K562 (cell line): ENCODE measurements around the gene PDE6D. TPM values are rescaled to one million over a fixed set of nuclear protein-coding genes. Genes with fewer than 3 reads are reported as not detected.

Source experiments
- ATAC-seq: fragments of 200-7000 bp; cut with Tn5 transposase; 3 replicates; pipeline ENCODE4 v1.9.1; 2020; ENCODE audit warnings: moderate library complexity
- BruUV-seq: library from RNA; stranded (reverse); fragments of 400-500 nt; replicated peaks from 2 replicates; lab custom pipeline; 2021; lab: Mats Ljungman, UMichigan
- CTCF ChIA-PET: fragments of 300-600 bp; formaldehyde crosslinking; extraction: SDS; loops from one replicate; lab custom pipeline; 2021; ENCODE audit warnings: low intra/inter-chr PET ratio; lab: Yijun Ruan, JAX
- POLR2A ChIA-PET: fragments of 300-600, 350-650 bp; sonication (Branson Sonifier 250); formaldehyde crosslinking; extraction: SDS; loops from one replicate; lab custom pipeline; 2021; ENCODE audit warnings: antibody characterized with exemption, inconsistent platforms; lab: Yijun Ruan, JAX
- DNase-seq, 4 experiments: peaks; one replicate each; pipeline versions ENCODE4 v3.0.0 to v3.0.0-alpha.2; 2011 to 2018; ENCODE audit warnings: low spot score in 3 of 4, mixed read lengths in 3 of 4; ENCODE audit errors: extremely low read depth in 1 of 4
- FAIRE-seq: peaks from 2 replicates; lab custom pipeline; 2011; peaks lifted over from hg19 to GRCh38; lab: Jason Lieb, UNC
- H2AFZ ChIP-seq: 2 replicates; pipeline ENCODE4 v1.6.0; 2011; ENCODE audit warnings: low read depth, low read length, control low read depth, inconsistent platforms
- H3K27ac ChIP-seq: fragments of 200-600 bp; 3 replicates; pipeline ENCODE4 v1.8.0; 2011; ENCODE audit warnings: low read depth, mild to moderate bottlenecking, control low read depth, inconsistent platforms, low read length, moderate library complexity, mixed read lengths; ENCODE audit errors: extremely low read depth
- H3K27me3 ChIP-seq, 2 experiments: fragments of 300-600 bp in 1 of 2; 2 replicates in 1 of 2; 3 replicates in 1 of 2; pipeline versions ENCODE4 v1.6.0 to v1.8.0; 2011; ENCODE audit warnings: inconsistent platforms in 2 of 2, low read length in 2 of 2, mild to moderate bottlenecking in 1 of 2, mixed read lengths in 1 of 2, moderate library complexity in 1 of 2; ENCODE audit not compliant: control insufficient read depth in 2 of 2, insufficient read depth in 2 of 2
- H3K36me3 ChIP-seq: fragments of 300-600 bp; 3 replicates; pipeline ENCODE4 v1.8.0; 2011; ENCODE audit warnings: mild to moderate bottlenecking, low read length, inconsistent platforms; ENCODE audit not compliant: control insufficient read depth, insufficient read depth
- H3K4me1 ChIP-seq, 2 experiments: fragments of 200-600 bp in 1 of 2; replicated peaks in 1 of 2; 2 replicates in 1 of 2; 3 replicates in 1 of 2; pipeline versions ENCODE4 v1.5.1 to v1.8.0; 2011; ENCODE audit warnings: inconsistent platforms in 2 of 2, low read length in 2 of 2, mild to moderate bottlenecking in 1 of 2, mixed read lengths in 1 of 2, moderate library complexity in 1 of 2; ENCODE audit not compliant: control insufficient read depth in 2 of 2, insufficient read depth in 2 of 2
- H3K4me2 ChIP-seq: 2 replicates; pipeline ENCODE4 v1.6.1; 2011; ENCODE audit warnings: low read length, control low read depth, inconsistent platforms, mixed read lengths; ENCODE audit not compliant: insufficient read depth
- H3K4me3 ChIP-seq: fragments of 200-600 bp; sonication (generic), shearing (Covaris generic); 2 replicates; pipeline ENCODE4 v1.5.1; 2016; ENCODE audit warnings: control low read depth, inconsistent platforms
- H3K79me2 ChIP-seq: fragments of 200-600 bp; 3 replicates; pipeline ENCODE4 v1.8.0; 2011; ENCODE audit warnings: low read length, inconsistent platforms; ENCODE audit not compliant: control insufficient read depth, insufficient read depth
- H3K9ac ChIP-seq, 2 experiments: 2 replicates each; pipeline versions ENCODE4 v1.6.0 to v1.6.1; 2011; ENCODE audit warnings: low read depth in 2 of 2, low read length in 2 of 2, control low read depth in 1 of 2, inconsistent platforms in 1 of 2, mild to moderate bottlenecking in 1 of 2, mixed read lengths in 1 of 2; ENCODE audit not compliant: insufficient read depth in 1 of 2
- H3K9me1 ChIP-seq: one replicate; pipeline ENCODE4 v1.6.0; 2011; ENCODE audit warnings: inconsistent platforms, mild to moderate bottlenecking, low read length, moderate library complexity; ENCODE audit not compliant: control insufficient read depth, insufficient read depth
- H3K9me3 ChIP-seq: replicated peaks from 2 replicates; pipeline ENCODE4 v1.5.1; 2011; ENCODE audit warnings: low read depth, low read length, inconsistent platforms; ENCODE audit not compliant: control insufficient read depth, insufficient read depth
- H4K20me1 ChIP-seq: replicated peaks from 2 replicates; pipeline ENCODE4 v1.6.1; 2011; ENCODE audit warnings: low read length, inconsistent platforms, mixed read lengths; ENCODE audit not compliant: control insufficient read depth, insufficient read depth
- BCL6 ChIP-seq: fragments of 250-450 bp; sonication (Bioruptor Pico); IDR thresholded peaks from 2 replicates; pipeline ENCODE4 v1.4.0; 2020
- CBFA2T3 ChIP-seq: fragments of 450-650 bp; IDR thresholded peaks from 2 replicates; pipeline ENCODE4 v1.6.1; 2017
- HNRNPH1 ChIP-seq: fragments of 200-400 bp; formaldehyde crosslinking; optimal IDR thresholded peaks from 2 replicates; pipeline ENCODE3; 2017; ENCODE audit warnings: low read depth, mild to moderate bottlenecking, low read length, moderate library complexity
- HSF4 ChIP-seq: fragments of 250-450 bp; sonication (Bioruptor Pico); IDR thresholded peaks from 2 replicates; pipeline ENCODE4 v2.1.2; 2022; ENCODE audit warnings: mild to moderate bottlenecking, moderate library complexity, borderline replicate concordance
- JUND ChIP-seq, 2 experiments: IDR thresholded peaks; 2 replicates in 1 of 2; 3 replicates in 1 of 2; pipeline ENCODE4 v1.6.1; 2011; ENCODE audit warnings: borderline replicate concordance in 2 of 2, low read depth in 2 of 2, low read length in 2 of 2, improper control_type of control experiment in 1 of 2, missing biosample characterization in 1 of 2, missing genetic modification characterization in 1 of 2, missing genetic modification reagents in 1 of 2
- KDM2B ChIP-seq: fragments of 250-450 bp; sonication (Bioruptor Pico); IDR thresholded peaks from 2 replicates; pipeline ENCODE4 v1.8.0; 2021; ENCODE audit warnings: mild to moderate bottlenecking, moderate library complexity
- NBN ChIP-seq: fragments of 450-650 bp; IDR thresholded peaks from 2 replicates; pipeline ENCODE4 v1.6.1; 2016; ENCODE audit warnings: low read depth, mild to moderate bottlenecking
- SLC30A9 ChIP-seq: fragments of 250-450 bp; sonication (Bioruptor Pico); IDR thresholded peaks from 2 replicates; pipeline ENCODE4 v1.8.0; 2022; ENCODE audit warnings: mild to moderate bottlenecking, moderate library complexity
- STAT5A ChIP-seq: IDR thresholded peaks from 2 replicates; pipeline ENCODE4 v1.6.1; 2012; ENCODE audit warnings: low read length, inconsistent platforms, borderline replicate concordance
- ZC3H11A ChIP-seq: IDR thresholded peaks from 2 replicates; pipeline ENCODE4 v1.6.1; 2012; ENCODE audit warnings: low read depth, low read length, improper control_type of control experiment
- ZNF778 ChIP-seq: fragments of 450-650 bp; formaldehyde crosslinking; IDR thresholded peaks from 2 replicates; pipeline ENCODE4 v1.4.0; 2020; ENCODE audit warnings: mild to moderate bottlenecking, moderate library complexity
- WGBS: fragments of 100-300 bp; shearing (Covaris generic); methylation state at CpG from one replicate; pipeline ENCODE4 v1.1.6; 2016; ENCODE audit warnings: low coverage, mixed read lengths; ENCODE audit not compliant: insufficient coverage; ENCODE audit errors: missing lambda C conversion rate; 5-methylcytosine and 5-hydroxymethylcytosine counted together
- in situ Hi-C: fragments of 300-500 bp; cut with MboI; formaldehyde crosslinking; loops from 4 replicates; pipeline ENCODE4 v1.15.0; 2018; ENCODE audit warnings: inconsistent platforms, mixed read lengths
- intact Hi-C: fragments of 100-400 bp; cut with micrococcal nuclease; formaldehyde crosslinking; loops from 2 replicates; pipeline ENCODE4 v1.14.2; 2022
- polyA plus RNA-seq, 8 experiments: library from polyadenylated mRNA; depleted of rRNA in 4 of 8; stranded (reverse) in 5 of 8; unstranded in 3 of 8; fragments of >200 nt; fragmentation: Nextera tagmentation in 2 of 8; fragmentation: Illumina TruSeq in 1 of 8; extraction: Ambion mirVana in 2 of 8; extraction: Trizol in 1 of 8; gene quantifications; 2 replicates each; pipeline versions ENCODE4 v1.2.1 to v1.2.3, GENCODE V29; 2011 to 2014; ENCODE audit warnings: inconsistent platforms in 1 of 8, missing spikeins in 1 of 8
- total RNA-seq, 7 experiments: library from RNA; depleted of rRNA in 6 of 7; stranded (reverse); fragments of >200 nt in 6 of 7; fragmentation: Illumina TruSeq in 2 of 7; extraction: Trizol in 2 of 7; gene quantifications; 2 replicates each; pipeline versions ENCODE4 v1.2.1 to v1.2.3, GENCODE V29; 2011 to 2021; ENCODE audit warnings: low replicate concordance in 1 of 7
- TF ChIP-seq, protein P1 (sequence below): fragments of 450-650 bp; IDR thresholded peaks from 2 replicates; pipeline ENCODE4 v1.6.1; 2016; ENCODE audit warnings: antibody characterized with exemption
- TF ChIP-seq, protein P2 (sequence below): sonication (generic); formaldehyde crosslinking; IDR thresholded peaks from 2 replicates; pipeline ENCODE4 v1.8.1; 2023; ENCODE audit warnings: mild to moderate bottlenecking, missing genetic modification reagents
- TF ChIP-seq, protein P3 (sequence below): sonication (generic); formaldehyde crosslinking; IDR thresholded peaks from 2 replicates; pipeline ENCODE4 v1.8.1; 2023; ENCODE audit warnings: mild to moderate bottlenecking, missing genetic modification reagents, moderate library complexity

The PDE6D gene
- total and polyA plus RNA-seq, 9 of the 15 experiments (the other 6 are each of a cell fraction or from before 2014, with no cell fraction given), result 0.65 to 11.6 (median 7.0) TPM

DNA sequence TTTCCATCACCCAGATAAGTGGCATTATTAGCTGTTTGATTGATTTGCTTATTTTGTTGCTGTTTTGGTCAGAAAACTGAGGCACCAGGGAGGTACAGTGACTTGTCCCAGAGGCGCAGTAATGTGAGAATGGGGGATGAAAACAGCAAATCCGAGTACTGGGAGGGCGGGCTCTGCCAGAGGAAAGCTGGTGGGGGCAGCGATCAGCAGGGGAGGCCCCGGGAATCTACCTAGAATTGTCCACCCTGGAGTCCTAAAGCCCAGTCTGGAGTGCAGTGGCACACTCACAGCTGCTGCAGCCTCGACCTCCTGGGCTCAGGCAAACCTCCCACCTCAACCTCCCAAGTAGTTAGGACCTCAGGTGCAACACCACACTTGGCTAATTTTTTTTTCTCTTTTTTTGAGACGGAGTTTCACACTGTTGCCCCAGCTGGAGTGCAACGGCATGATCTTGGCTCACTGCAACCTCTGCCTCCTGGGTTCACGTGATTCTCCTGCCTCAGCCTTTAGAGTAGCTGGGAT is 89.8 kb downstream of the PDE6D start:
- POLR2A ChIA-PET, result interaction anchor here (1.2 to 9.5 kb wide), 2 partner anchors 15 to 23 kb away, joined by 3 to 90 read pairs; partner anchors contain the start of gene PTMA
- TF ChIP-seq, protein P1, sequence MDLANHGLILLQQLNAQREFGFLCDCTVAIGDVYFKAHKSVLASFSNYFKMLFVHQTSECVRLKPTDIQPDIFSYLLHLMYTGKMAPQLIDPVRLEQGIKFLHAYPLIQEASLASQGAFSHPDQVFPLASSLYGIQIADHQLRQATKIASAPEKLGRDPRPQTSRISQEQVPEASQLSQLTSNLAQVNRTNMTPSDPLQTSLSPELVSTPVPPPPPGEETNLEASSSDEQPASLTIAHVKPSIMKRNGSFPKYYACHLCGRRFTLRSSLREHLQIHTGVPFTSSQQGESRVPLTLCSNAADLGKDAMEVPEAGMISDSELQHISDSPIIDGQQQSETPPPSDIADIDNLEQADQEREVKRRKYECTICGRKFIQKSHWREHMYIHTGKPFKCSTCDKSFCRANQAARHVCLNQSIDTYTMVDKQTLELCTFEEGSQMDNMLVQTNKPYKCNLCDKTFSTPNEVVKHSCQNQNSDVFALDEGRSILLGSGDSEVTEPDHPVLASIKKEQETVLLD, result no peak
- TF ChIP-seq STAT5A, result no peak
- TF ChIP-seq, protein P2, sequence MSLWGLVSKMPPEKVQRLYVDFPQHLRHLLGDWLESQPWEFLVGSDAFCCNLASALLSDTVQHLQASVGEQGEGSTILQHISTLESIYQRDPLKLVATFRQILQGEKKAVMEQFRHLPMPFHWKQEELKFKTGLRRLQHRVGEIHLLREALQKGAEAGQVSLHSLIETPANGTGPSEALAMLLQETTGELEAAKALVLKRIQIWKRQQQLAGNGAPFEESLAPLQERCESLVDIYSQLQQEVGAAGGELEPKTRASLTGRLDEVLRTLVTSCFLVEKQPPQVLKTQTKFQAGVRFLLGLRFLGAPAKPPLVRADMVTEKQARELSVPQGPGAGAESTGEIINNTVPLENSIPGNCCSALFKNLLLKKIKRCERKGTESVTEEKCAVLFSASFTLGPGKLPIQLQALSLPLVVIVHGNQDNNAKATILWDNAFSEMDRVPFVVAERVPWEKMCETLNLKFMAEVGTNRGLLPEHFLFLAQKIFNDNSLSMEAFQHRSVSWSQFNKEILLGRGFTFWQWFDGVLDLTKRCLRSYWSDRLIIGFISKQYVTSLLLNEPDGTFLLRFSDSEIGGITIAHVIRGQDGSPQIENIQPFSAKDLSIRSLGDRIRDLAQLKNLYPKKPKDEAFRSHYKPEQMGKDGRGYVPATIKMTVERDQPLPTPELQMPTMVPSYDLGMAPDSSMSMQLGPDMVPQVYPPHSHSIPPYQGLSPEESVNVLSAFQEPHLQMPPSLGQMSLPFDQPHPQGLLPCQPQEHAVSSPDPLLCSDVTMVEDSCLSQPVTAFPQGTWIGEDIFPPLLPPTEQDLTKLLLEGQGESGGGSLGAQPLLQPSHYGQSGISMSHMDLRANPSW (CRISPR knock-in tag), result no peak
- TF ChIP-seq HSF4, result no peak
- no peak for TF ChIP-seq JUND (IDR thresholded peaks at IDR 0.05; ENCODE audit: borderline replicate concordance, low read depth, low read length)
- TF ChIP-seq JUND (tag; IDR thresholded peaks at IDR 0.05; ENCODE audit: borderline replicate concordance, low read depth, low read length), result no peak
- TF ChIP-seq ZNF778 (CRISPR knock-in tag), result no peak
- no peak for TF ChIP-seq CBFA2T3
- TF ChIP-seq HNRNPH1, result no peak
- no peak for TF ChIP-seq KDM2B (CRISPR knock-in tag)
- no peak for TF ChIP-seq NBN
- TF ChIP-seq SLC30A9 (CRISPR knock-in tag), result no peak
- no peak for TF ChIP-seq BCL6 (CRISPR knock-in tag)
- TF ChIP-seq, protein P3, sequence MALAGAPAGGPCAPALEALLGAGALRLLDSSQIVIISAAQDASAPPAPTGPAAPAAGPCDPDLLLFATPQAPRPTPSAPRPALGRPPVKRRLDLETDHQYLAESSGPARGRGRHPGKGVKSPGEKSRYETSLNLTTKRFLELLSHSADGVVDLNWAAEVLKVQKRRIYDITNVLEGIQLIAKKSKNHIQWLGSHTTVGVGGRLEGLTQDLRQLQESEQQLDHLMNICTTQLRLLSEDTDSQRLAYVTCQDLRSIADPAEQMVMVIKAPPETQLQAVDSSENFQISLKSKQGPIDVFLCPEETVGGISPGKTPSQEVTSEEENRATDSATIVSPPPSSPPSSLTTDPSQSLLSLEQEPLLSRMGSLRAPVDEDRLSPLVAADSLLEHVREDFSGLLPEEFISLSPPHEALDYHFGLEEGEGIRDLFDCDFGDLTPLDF (CRISPR knock-in tag), result no peak
- no peak for TF ChIP-seq ZC3H11A

More for the DNA sequence above, 89.8 kb downstream of the PDE6D start:
- in situ Hi-C loops (no loop called here), intact Hi-C loops (no loop called here)
- FAIRE-seq (no peak), ATAC-seq (no peak), DNase-seq (no peak)
- Histone ChIP-seq H4K20me1 (no peaks in the 10 kb centered on the region), H3K36me3 (no peaks in the 10 kb centered on the region), H3K4me1 (peaks cover 2 to 13% of the 10 kb centered on the region in 2 experiments; a peak in 2 of 5 replicates), H3K27ac (no peak overlapping the region), H3K9me1 (no peaks in the 10 kb centered on the region), H3K4me2 (no peak overlapping the region), H3K27me3 (no peaks in the 10 kb centered on the region), H3K79me2 (no peaks in the 10 kb centered on the region), H3K4me3 (no peak overlapping the region), H2AFZ (no peak overlapping the region), H3K9me3 (no peaks in the 10 kb centered on the region), H3K9ac (0 out of 4 replicates have a peak overlapping the region, but pooled peaks of 1 of the 2 experiments have one; percentile 68)
- no TSS peak for BruUV-seq
- 22% methylated on average over 4 of the region's 9 CpGs for WGBS
- CTCF ChIA-PET, result no interaction called here
